ENCODE results near the gene CUX1. TPM values are rescaled to one million over a fixed set of nuclear protein-coding genes. Genes with fewer than 3 reads are reported as not detected.

CUX1 gene
- total and polyA plus RNA-seq, 9 donors, result 42.2 to 151 (median 126) TPM

DNA sequence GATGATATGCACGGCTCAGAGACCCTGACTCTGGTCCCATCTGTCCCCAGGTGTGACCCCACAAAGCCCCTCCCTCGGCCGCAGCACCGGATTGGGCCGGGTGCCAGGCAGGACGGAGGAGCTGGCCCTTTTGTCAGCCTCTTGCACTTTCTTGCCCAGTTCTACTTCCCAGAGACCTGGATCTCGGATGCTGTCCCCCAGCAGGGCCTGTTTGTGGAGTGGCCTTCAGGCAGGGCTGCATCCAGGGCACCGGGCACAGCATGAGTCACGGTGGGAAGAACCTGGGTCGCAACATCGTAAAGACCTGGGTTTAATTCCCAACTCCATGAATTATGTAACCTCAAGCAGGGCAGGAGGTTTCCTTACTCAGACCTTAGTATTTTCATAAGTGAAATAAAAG, 310.9 kb downstream of the CUX1 start:
- H3K27me3 ChIP-seq, result no peaks in the 10 kb centered on the region
- no peak overlapping the region for H3K27ac ChIP-seq
- H3K9me3 ChIP-seq, result no peaks in the 10 kb centered on the region
- H3K4me3 ChIP-seq, result no peak overlapping the region
- intact Hi-C loops (cut with DNase I), result loop anchor here in 1 of 4 donors (10.0 kb wide), 1 partner anchor 314 kb away; the partner anchor contains the start of gene CUX1
- peaks cover 4% of the 10 kb centered on the region for H3K4me1 ChIP-seq (ENCODE audit: insufficient read depth)
- no peak for TF ChIP-seq POLR2A (IDR thresholded peaks at IDR 0.05)
- TF ChIP-seq CTCF (IDR thresholded peaks at IDR 0.05), result no peak
- TF ChIP-seq EP300 (IDR thresholded peaks at IDR 0.05), result no peak
- 84 to 89% (median 85%) methylated on average over 11 of the region's 11 CpGs for WGBS, 3 donors
- no peaks in the 10 kb centered on the region for H3K36me3 ChIP-seq
- DNase-seq, result no peak

- intact Hi-C loops (cut with DNase I), result loop anchor here in 1 of 4 donors (10.0 kb wide), 1 partner anchor 315 kb away; the partner anchor contains the start of gene CUX1
- no peak for TF ChIP-seq CTCF (IDR thresholded peaks at IDR 0.05)
- no peak for TF ChIP-seq POLR2A (IDR thresholded peaks at IDR 0.05)
- no peak for TF ChIP-seq EP300 (IDR thresholded peaks at IDR 0.05)
- no peak overlapping the region for H3K4me3 ChIP-seq
- H3K27me3 ChIP-seq, result no peaks in the 10 kb centered on the region
- peaks cover 9% of the 10 kb centered on the region for H3K4me1 ChIP-seq (ENCODE audit: insufficient read depth)
- H3K36me3 ChIP-seq, result no peaks in the 10 kb centered on the region
- DNase-seq, result no peak
- WGBS, 3 donors, result 78 to 84% (median 80%) methylated on average over 15 of the region's 15 CpGs
- H3K9me3 ChIP-seq, result no peaks in the 10 kb centered on the region
- no peak overlapping the region for H3K27ac ChIP-seq
These were observed 312.4 kb downstream of the CUX1 start for GRCh38 chr7:102129636-102130370.

DNA sequence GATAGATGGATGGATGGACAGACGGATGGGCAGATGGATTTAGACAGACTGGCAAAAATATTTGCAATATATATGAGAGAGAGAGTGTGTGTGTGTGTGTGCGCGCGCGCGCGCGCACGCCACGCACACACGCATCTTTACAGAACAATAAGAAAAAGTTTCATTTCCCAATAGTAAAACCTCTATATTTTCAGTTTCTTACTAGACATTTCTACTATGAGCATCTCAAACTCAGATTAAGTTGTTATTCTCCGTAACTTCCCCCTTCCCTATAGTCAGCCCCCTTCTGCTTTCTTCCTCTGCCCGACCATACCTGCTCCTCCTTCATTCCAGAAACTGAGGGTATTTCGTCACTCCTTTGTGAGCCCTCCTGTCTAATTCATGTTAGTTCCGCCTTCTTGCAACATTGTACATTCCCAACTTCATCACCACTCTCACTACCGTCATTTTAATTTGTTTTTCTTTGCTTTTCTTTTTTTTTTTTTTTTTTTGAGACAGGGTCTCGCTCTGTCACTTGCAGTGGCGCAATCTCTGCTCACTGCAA, 314.9 kb downstream of the CUX1 start:
- H3K36me3 ChIP-seq, result no peaks in the 10 kb centered on the region
- intact Hi-C loops (cut with DNase I), result no loop called here
- peaks cover 5% of the 10 kb centered on the region for H3K4me1 ChIP-seq (ENCODE audit: insufficient read depth)
- H3K27ac ChIP-seq, result no peak overlapping the region
- H3K27me3 ChIP-seq, result no peaks in the 10 kb centered on the region
- WGBS, 3 donors, result 94 to 96% (median 94%) methylated on average over 18 of the region's 18 CpGs
- H3K4me3 ChIP-seq, result no peak overlapping the region
- DNase-seq, result no peak
- no peaks in the 10 kb centered on the region for H3K9me3 ChIP-seq
- no peak for TF ChIP-seq POLR2A (IDR thresholded peaks at IDR 0.05)
- TF ChIP-seq CTCF (IDR thresholded peaks at IDR 0.05), result no peak
- TF ChIP-seq EP300 (IDR thresholded peaks at IDR 0.05), result no peak

DNA sequence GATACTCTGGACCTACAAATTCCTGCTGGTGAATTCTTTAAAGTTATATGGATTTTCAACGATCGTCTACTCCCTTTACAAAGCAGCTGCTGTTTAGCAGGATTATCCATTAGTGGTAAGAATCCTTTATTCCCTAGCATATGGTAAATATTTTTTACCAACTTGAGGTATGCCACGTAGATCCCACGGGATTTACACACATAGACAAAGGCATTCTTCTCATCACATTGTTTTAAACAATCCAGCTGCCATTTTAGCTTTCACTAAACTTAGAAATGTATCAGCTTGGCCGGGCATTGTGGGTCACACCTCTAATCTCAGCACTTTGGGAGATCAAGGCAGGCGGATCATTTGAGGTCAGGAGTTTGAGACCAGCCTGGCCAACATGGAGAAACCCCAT, 321.2 kb downstream of the CUX1 start:
- Histone ChIP-seq H3K4me3 (no peak overlapping the region), H3K9me3 (no peaks in the 10 kb centered on the region), H3K4me1 (ENCODE audit: insufficient read depth) (peaks cover 5% of the 10 kb centered on the region), H3K27me3 (no peaks in the 10 kb centered on the region), H3K36me3 (no peaks in the 10 kb centered on the region), H3K27ac (no peak overlapping the region)
- intact Hi-C loops (cut with DNase I), result no loop called here
- TF ChIP-seq POLR2A (IDR thresholded peaks at IDR 0.05) (no peak), EP300 (IDR thresholded peaks at IDR 0.05) (no peak), CTCF (IDR thresholded peaks at IDR 0.05) (no peak)
- no peak for DNase-seq
- 93 to 94% (median 94%) methylated on average over 6 of the region's 6 CpGs for WGBS, 3 donors

Measured in ovary (tissue), 9 donors.